Ovary (tissue), 9 donors: ENCODE results near the gene PRRT4. TPM values are rescaled to one million over a fixed set of nuclear protein-coding genes. Genes with fewer than 3 reads are reported as not detected.

Source experiments
- DNase-seq, 5 donors: peaks; one replicate each; pipeline ENCODE4 v3.0.0-alpha.2; 2019 to 2020
- H3K27ac ChIP-seq, 2 donors: fragments of 200-600 bp; one replicate each; pipeline versions ENCODE4 v1.5.1 to v1.8.0; 2019 to 2022
- H3K27me3 ChIP-seq: fragments of 200-600 bp; one replicate; pipeline ENCODE4 v1.8.0; 2022
- H3K36me3 ChIP-seq: fragments of 200-600 bp; sonication (generic); one replicate; pipeline ENCODE4 v1.5.1; 2019
- H3K4me1 ChIP-seq: one replicate; pipeline ENCODE4 v1.8.1; 2013; ENCODE audit warnings: mild to moderate bottlenecking, moderate library complexity; ENCODE audit not compliant: insufficient read depth
- H3K4me3 ChIP-seq: fragments of 200-600 bp; sonication (generic); one replicate; pipeline ENCODE4 v1.5.1; 2017
- H3K9me3 ChIP-seq, 2 donors: fragments of 200-600 bp in 1 of 2; sonication (generic) in 1 of 2; one replicate each; pipeline versions ENCODE4 v1.5.1 to v1.8.1; 2013 to 2019; ENCODE audit warnings: mild to moderate bottlenecking in 1 of 2, moderate library complexity in 1 of 2
- EP300 ChIP-seq: sonication (generic); formaldehyde crosslinking; IDR thresholded peaks from one replicate; pipeline ENCODE4 v1.6.1; 2017; ENCODE audit warnings: antibody characterized with exemption
- POLR2A ChIP-seq: fragments of 450-650 bp; IDR thresholded peaks from one replicate; pipeline ENCODE4 v1.6.1; 2017; ENCODE audit warnings: antibody characterized with exemption, mild to moderate bottlenecking, moderate library complexity
- WGBS, 3 donors: extraction: QIAGEN DNeasy Blood & Tissue Kit in 1 of 3; methylation state at CpG; one replicate each; pipeline versions ENCODE4 v1.1.5 to v1.1.7; 2013 to 2017; 5-methylcytosine and 5-hydroxymethylcytosine counted together
- intact Hi-C, 4 donors: fragments of 100-400 bp; cut with DNase I; formaldehyde crosslinking; loops; one replicate each; pipeline versions ENCODE4 v1.11.0 to v1.15.1; 2022 to 2023
- polyA plus RNA-seq, 2 donors: library from polyadenylated mRNA; stranded (reverse); fragments of 200-250 nt in 1 of 2; fragments of 350-450 nt in 1 of 2; fragmentation: Illumina TruSeq in 1 of 2; extraction: RNeasy Lipid Tissue Mini Kit (QIAGEN cat#74804) in 1 of 2; gene quantifications; one replicate each; pipeline ENCODE4 v1.2.3, GENCODE V29; 2013 to 2014
- total RNA-seq, 7 donors: library from RNA; depleted of rRNA in 2 of 7; stranded (reverse); fragments of >200 nt in 2 of 7; fragmentation: NEBNext Ultra II Directional in 3 of 7; extraction: Animal tissue kit (Norgen Biotek cat#: 25700) in 3 of 7; gene quantifications; one replicate each; pipeline versions ENCODE4 v1.1.0 to v1.2.4, GENCODE V29; 2016 to 2023
- TF ChIP-seq, protein P1 (sequence below), 3 donors: fragments of 450-650 bp in 2 of 3; fragments of 200-600 bp in 1 of 3; IDR thresholded peaks; one replicate each; pipeline versions ENCODE4 v1.5.1 to v1.8.0; 2016 to 2022; ENCODE audit warnings: antibody characterized with exemption in 3 of 3, mild to moderate bottlenecking in 1 of 3
- donor health status: DM: no; HTN: no; CAD: no; lungs with moderate emphysema.
- donor health status: DM: no; HTN: no; CAD: no.
- donor health status: Bipolar disorder and iron deficiency.
- donor health status: DM: yes; HTN: yes; CAD: no.
- donor health status: DM: no; HTN: no; CAD: no.
- donor health status: DM: yes; HTN: yes; CAD: no.

PRRT4 gene
- total and polyA plus RNA-seq, 9 donors: 0.11 to 1.2 (median 0.74) TPM

DNA sequence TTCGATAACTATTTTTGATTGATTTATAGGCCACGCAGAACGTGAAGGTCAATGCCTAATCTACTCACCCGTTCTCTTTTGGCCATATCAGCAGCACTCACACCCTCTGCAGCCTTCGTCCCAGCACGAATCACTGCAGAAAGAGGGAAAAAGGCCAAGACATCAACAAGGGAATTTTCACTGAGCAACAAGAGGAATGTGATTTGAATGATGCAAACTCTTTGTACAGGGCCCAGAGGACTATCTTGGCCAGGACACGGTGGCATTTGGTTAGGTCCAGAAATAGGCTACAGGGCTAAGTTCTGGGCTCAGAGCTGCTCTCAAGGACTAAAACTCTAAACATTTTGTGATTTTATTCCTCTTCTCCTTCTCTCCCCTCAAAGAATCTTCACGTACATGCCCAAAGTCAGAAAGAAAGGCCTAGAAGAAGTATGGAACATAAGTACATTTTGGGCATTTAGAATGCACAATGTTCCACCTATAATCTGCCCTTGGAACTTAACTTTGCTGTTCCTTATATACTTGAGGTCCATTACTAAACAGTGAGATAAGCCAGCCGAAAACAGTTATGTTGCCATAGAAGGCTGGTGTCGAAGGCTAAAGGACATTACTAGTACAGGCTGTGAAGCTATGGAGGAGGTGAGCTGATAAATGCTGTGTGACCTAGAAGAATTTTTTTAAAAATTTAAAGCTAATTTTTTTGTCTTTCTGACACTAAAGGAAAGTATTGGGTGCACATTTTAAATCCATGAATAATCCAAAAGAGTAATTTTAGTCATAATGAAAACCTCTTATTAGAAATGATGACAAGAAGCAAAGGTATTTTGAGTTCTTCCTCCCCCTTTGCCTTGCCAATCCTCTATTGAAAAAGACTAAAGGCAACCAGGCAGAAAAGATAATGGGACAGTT, 37.8 kb downstream of the PRRT4 start:
- no peaks in the 10 kb centered on the region for H3K9me3 ChIP-seq
- H3K4me1 ChIP-seq: no peaks in the 10 kb centered on the region
- no peaks in the 10 kb centered on the region for H3K27me3 ChIP-seq
- no peak for DNase-seq
- H3K36me3 ChIP-seq: no peaks in the 10 kb centered on the region
- intact Hi-C loops: loop anchor here in 1 of 4 donors (5.0 kb wide), 1 partner anchor 186 kb away; no protein-coding TSS in a partner anchor
- WGBS, 3 donors: 73 to 78% (median 73%) methylated on average over 10 of the region's 10 CpGs
- TF ChIP-seq POLR2A: no peak
- TF ChIP-seq, protein P1, sequence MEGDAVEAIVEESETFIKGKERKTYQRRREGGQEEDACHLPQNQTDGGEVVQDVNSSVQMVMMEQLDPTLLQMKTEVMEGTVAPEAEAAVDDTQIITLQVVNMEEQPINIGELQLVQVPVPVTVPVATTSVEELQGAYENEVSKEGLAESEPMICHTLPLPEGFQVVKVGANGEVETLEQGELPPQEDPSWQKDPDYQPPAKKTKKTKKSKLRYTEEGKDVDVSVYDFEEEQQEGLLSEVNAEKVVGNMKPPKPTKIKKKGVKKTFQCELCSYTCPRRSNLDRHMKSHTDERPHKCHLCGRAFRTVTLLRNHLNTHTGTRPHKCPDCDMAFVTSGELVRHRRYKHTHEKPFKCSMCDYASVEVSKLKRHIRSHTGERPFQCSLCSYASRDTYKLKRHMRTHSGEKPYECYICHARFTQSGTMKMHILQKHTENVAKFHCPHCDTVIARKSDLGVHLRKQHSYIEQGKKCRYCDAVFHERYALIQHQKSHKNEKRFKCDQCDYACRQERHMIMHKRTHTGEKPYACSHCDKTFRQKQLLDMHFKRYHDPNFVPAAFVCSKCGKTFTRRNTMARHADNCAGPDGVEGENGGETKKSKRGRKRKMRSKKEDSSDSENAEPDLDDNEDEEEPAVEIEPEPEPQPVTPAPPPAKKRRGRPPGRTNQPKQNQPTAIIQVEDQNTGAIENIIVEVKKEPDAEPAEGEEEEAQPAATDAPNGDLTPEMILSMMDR (IDR thresholded peaks at IDR 0.05): no peak
- no peak for TF ChIP-seq EP300
- H3K27ac ChIP-seq: no peak overlapping the region
- no peak overlapping the region for H3K4me3 ChIP-seq

DNA sequence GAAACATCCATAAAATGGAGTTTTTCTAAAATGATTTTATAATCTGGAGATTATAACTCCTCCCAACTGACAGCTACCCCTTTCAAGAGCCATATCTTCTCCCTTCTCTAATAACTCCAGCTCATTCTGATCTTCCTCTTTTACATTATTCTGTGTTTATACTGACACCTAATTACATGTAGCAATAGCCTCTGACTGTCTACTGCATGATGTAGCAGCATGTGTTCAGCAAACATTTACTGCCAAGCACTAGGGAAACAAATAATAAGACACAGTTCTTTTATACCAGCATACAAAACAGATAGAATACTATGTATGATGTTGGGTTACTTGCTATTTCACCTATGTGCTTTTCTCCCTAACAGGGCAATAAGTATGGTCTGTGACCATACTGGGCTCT, 38.5 kb downstream of the PRRT4 start:
- H3K9me3 ChIP-seq: no peaks in the 10 kb centered on the region
- no peak for DNase-seq
- no peaks in the 10 kb centered on the region for H3K27me3 ChIP-seq
- H3K27ac ChIP-seq: no peak overlapping the region
- H3K4me1 ChIP-seq: no peaks in the 10 kb centered on the region
- H3K4me3 ChIP-seq: no peak overlapping the region
- intact Hi-C loops: loop anchor here in 1 of 4 donors (5.0 kb wide), 1 partner anchor 186 kb away; no protein-coding TSS in a partner anchor
- TF ChIP-seq, protein P1 (IDR thresholded peaks at IDR 0.05): no peak
- TF ChIP-seq EP300 (no peak), POLR2A (no peak)
- H3K36me3 ChIP-seq: no peaks in the 10 kb centered on the region

DNA sequence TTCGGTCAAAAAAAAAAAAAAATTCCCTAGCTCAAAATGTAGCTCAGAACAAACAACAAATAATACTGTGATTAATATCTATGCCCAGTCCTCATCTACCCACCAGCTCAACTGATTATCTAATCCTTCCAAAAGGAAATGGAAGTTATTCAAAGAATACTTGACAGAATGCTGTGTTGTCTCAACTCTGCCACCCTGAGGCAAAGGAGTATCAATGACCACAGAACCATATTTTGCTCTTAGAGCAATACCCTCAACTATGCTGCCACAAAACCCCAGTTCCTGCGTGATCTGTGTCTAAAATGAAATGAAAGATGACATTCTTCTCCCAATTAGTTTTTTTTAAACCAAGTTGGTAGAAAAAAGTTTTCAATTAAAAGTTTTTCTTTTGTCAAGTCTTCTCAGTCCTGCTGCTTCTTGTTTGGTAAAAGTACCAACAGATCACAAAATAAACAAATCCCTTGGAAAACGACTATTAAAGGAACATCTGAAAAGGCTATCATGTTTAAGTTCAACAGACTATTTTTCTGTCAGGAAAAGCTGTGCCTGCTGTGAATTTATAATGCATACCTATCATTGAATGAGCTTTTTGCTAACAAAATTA, 39.3 kb downstream of the PRRT4 start:
- Histone ChIP-seq H3K4me3 (no peak overlapping the region), H3K4me1 (no peaks in the 10 kb centered on the region), H3K36me3 (no peaks in the 10 kb centered on the region), H3K27me3 (no peaks in the 10 kb centered on the region), H3K9me3 (no peaks in the 10 kb centered on the region), H3K27ac (no peak overlapping the region)
- intact Hi-C loops: loop anchor here in 1 of 4 donors (5.0 kb wide), 1 partner anchor 185 kb away; no protein-coding TSS in a partner anchor
- 65 to 70% (median 66%) methylated on average over 3 of the region's 3 CpGs for WGBS, 3 donors
- DNase-seq: no peak
- TF ChIP-seq EP300 (no peak), POLR2A (no peak)
- TF ChIP-seq, protein P1 (IDR thresholded peaks at IDR 0.05): no peak

DNA sequence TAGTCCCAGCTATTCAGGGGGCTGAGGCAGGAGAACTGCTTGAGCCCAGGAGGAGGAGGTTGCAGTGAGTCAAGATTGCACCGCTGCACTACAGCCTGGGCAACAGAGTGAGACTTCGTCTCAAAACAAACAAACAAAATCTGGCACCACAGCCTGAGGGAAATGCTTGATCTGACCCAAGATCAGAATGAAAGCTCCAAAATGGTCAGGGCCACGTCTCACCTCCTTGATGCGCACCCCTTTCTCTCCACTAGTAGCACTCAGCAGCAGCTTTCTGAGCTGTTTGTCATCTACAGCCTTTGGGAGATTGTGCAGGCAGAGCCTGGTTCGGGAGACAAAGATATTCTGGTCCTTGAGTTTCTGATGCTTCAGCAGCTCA, 40.5 kb downstream of the PRRT4 start:
- Histone ChIP-seq H3K4me1 (no peaks in the 10 kb centered on the region), H3K9me3 (no peaks in the 10 kb centered on the region), H3K4me3 (no peak overlapping the region), H3K36me3 (no peaks in the 10 kb centered on the region), H3K27me3 (no peaks in the 10 kb centered on the region), H3K27ac (no peak overlapping the region)
- no peak for TF ChIP-seq EP300
- TF ChIP-seq POLR2A: no peak
- TF ChIP-seq, protein P1 (IDR thresholded peaks at IDR 0.05): no peak
- WGBS, 3 donors: 84 to 86% (median 84%) methylated on average over 5 of the region's 5 CpGs
- no peak for DNase-seq
- intact Hi-C loops: loop anchor here in 1 of 4 donors (5.0 kb wide), 1 partner anchor 184 kb away; no protein-coding TSS in a partner anchor
